ENCODE measurements around the gene ZNF763. TPM values are rescaled to one million over a fixed set of nuclear protein-coding genes. Genes with fewer than 3 reads are reported as not detected.

ZNF763 gene
- total RNA-seq, 1 donor from 2014 or later, result 4.3 TPM

GRCh38 chr19:11973019-11973810 is 8.4 kb downstream of the ZNF763 start:
- Mint-ChIP-seq H3K27me3 (ENCODE audit: unreplicated experiment) (no peaks in the 10 kb centered on the region), H3K4me1 (ENCODE audit: unreplicated experiment) (no peaks in the 10 kb centered on the region), H3K9me3 (ENCODE audit: unreplicated experiment) (peaks cover 30% of the 10 kb centered on the region), H3K27ac (ENCODE audit: unreplicated experiment) (no peak overlapping the region), H3K4me3 (ENCODE audit: unreplicated experiment) (no peak overlapping the region), H3K36me3 (ENCODE audit: unreplicated experiment) (peaks cover 31% of the 10 kb centered on the region)
- no peak for DNase-seq (ENCODE audit: extremely low spot score, unreplicated experiment)
- no peak for TF ChIP-seq CTCF (IDR thresholded peaks at IDR 0.05)

GRCh38 chr19:11978492-11979100 is 13.8 kb downstream of the ZNF763 start:
- TF ChIP-seq CTCF (IDR thresholded peaks at IDR 0.05), result no peak
- no peak overlapping the region for H3K27ac Mint-ChIP-seq (ENCODE audit: unreplicated experiment)
- DNase-seq (ENCODE audit: extremely low spot score, unreplicated experiment), result no peak
- H3K27me3 Mint-ChIP-seq (ENCODE audit: unreplicated experiment), result no peaks in the 10 kb centered on the region
- no peaks in the 10 kb centered on the region for H3K4me1 Mint-ChIP-seq (ENCODE audit: unreplicated experiment)
- H3K36me3 Mint-ChIP-seq (ENCODE audit: unreplicated experiment), result peaks cover 48% of the 10 kb centered on the region
- H3K9me3 Mint-ChIP-seq (ENCODE audit: unreplicated experiment), result peaks cover 36% of the 10 kb centered on the region
- no peak overlapping the region for H3K4me3 Mint-ChIP-seq (ENCODE audit: unreplicated experiment)

GRCh38 chr19:11979527-11979926 is 14.7 kb downstream of the ZNF763 start:
- Mint-ChIP-seq H3K27me3 (ENCODE audit: unreplicated experiment) (no peaks in the 10 kb centered on the region), H3K36me3 (ENCODE audit: unreplicated experiment) (peaks cover 44% of the 10 kb centered on the region), H3K9me3 (ENCODE audit: unreplicated experiment) (peaks cover 32% of the 10 kb centered on the region), H3K4me1 (ENCODE audit: unreplicated experiment) (no peaks in the 10 kb centered on the region), H3K4me3 (ENCODE audit: unreplicated experiment) (no peak overlapping the region), H3K27ac (ENCODE audit: unreplicated experiment) (no peak overlapping the region)
- no peak for DNase-seq (ENCODE audit: extremely low spot score, unreplicated experiment)
- no peak for TF ChIP-seq CTCF (IDR thresholded peaks at IDR 0.05)

GRCh38 chr19:11982526-11982925 is 17.7 kb downstream of the ZNF763 start:
- Mint-ChIP-seq H3K9me3 (ENCODE audit: unreplicated experiment) (peaks cover 20% of the 10 kb centered on the region), H3K27ac (ENCODE audit: unreplicated experiment) (no peak overlapping the region), H3K27me3 (ENCODE audit: unreplicated experiment) (no peaks in the 10 kb centered on the region), H3K4me1 (ENCODE audit: unreplicated experiment) (peaks cover 2% of the 10 kb centered on the region), H3K4me3 (ENCODE audit: unreplicated experiment) (no peak overlapping the region), H3K36me3 (ENCODE audit: unreplicated experiment) (peaks cover 30% of the 10 kb centered on the region)
- DNase-seq (ENCODE audit: extremely low spot score, unreplicated experiment), result no peak
- no peak for TF ChIP-seq CTCF (IDR thresholded peaks at IDR 0.05)

- DNase-seq (ENCODE audit: extremely low spot score, unreplicated experiment), result no peak
- Mint-ChIP-seq H3K9me3 (ENCODE audit: unreplicated experiment) (peaks cover under 1% of the 10 kb centered on the region), H3K4me3 (ENCODE audit: unreplicated experiment) (no peak overlapping the region), H3K27me3 (ENCODE audit: unreplicated experiment) (no peaks in the 10 kb centered on the region), H3K4me1 (ENCODE audit: unreplicated experiment) (peaks cover 4% of the 10 kb centered on the region), H3K36me3 (ENCODE audit: unreplicated experiment) (peaks cover 7% of the 10 kb centered on the region), H3K27ac (ENCODE audit: unreplicated experiment) (no peak overlapping the region)
- no peak for TF ChIP-seq CTCF (IDR thresholded peaks at IDR 0.05)
These were observed 20.1 kb downstream of the ZNF763 start for GRCh38 chr19:11984986-11985385.
